HCT116 (cell line): Measurements from ENCODE around the gene TAS2R41. TPM values are rescaled to one million over a fixed set of nuclear protein-coding genes. Genes with fewer than 3 reads are reported as not detected.

Source experiments
- ATAC-seq: fragments of 200-7000 bp; cut with Tn5 transposase; 2 replicates; pipeline ENCODE4 v1.9.1; 2020; ENCODE audit warnings: mild to moderate bottlenecking, moderate library complexity
- BruUV-seq: library from RNA; stranded (reverse); fragments of 400-500 nt; replicated peaks from 2 replicates; lab custom pipeline; 2021; lab: Mats Ljungman, UMichigan
- CTCF ChIA-PET: fragments of 300-600 bp; sonication (Branson Sonifier 250); formaldehyde crosslinking; loops from one replicate; lab custom pipeline; 2021; ENCODE audit warnings: antibody characterized with exemption; lab: Charles Lee
- POLR2A ChIA-PET: fragments of 300-600, 350-600 bp; sonication (Branson Sonifier 250); formaldehyde crosslinking; loops from one replicate; lab custom pipeline; 2021; ENCODE audit warnings: antibody characterized with exemption; lab: Charles Lee
- RAD21 ChIA-PET, 2 experiments: fragments of 300-600 bp; sonication (Branson Sonifier 250); formaldehyde crosslinking; loops; one replicate each; lab custom pipeline; 2023; ENCODE audit warnings: low total read pairs in 2 of 2; ENCODE audit not compliant: uncharacterized antibody in 2 of 2, unreplicated experiment in 2 of 2, low non-redundant PET in 1 of 2; lab: Charles Lee
- DNase-seq: peaks from one replicate; pipeline ENCODE4 v3.0.0-alpha.2; 2010; ENCODE audit warnings: low read depth, low spot score
- H2AFZ ChIP-seq: fragments of 200-600 bp; shearing (Covaris generic), sonication (generic); 2 replicates; pipeline ENCODE4 v1.6.1; 2017; ENCODE audit warnings: low read depth, mixed run types, mixed read lengths, antibody characterized with exemption, low read length; ENCODE audit not compliant: poor library complexity, severe bottlenecking
- H3K27ac ChIP-seq: 2 replicates; pipeline ENCODE4 v1.5.1; 2012; ENCODE audit warnings: low read depth, low read length
- H3K27me3 ChIP-seq: fragments of 200-600 bp; sonication (generic); 2 replicates; pipeline ENCODE4 v1.6.1; 2016; ENCODE audit warnings: mixed run types, low read length, mixed read lengths; ENCODE audit not compliant: insufficient read depth
- H3K36me3 ChIP-seq, 2 experiments: fragments of 200-500 bp in 1 of 2; fragments of 200-600 bp in 1 of 2; sonication (Bioruptor generic) in 1 of 2; sonication (generic) in 1 of 2; 2 replicates each; pipeline versions ENCODE4 v1.5.1 to v1.6.1; 2014 to 2016; ENCODE audit warnings: low read length in 2 of 2, inconsistent platforms in 1 of 2, mixed read lengths in 1 of 2, mixed run types in 1 of 2; ENCODE audit not compliant: insufficient read depth in 2 of 2, control insufficient read depth in 1 of 2
- H3K4me1 ChIP-seq, 2 experiments: fragments of 200-600 bp in 1 of 2; sonication (generic) in 1 of 2; 2 replicates each; pipeline versions ENCODE4 v1.5.1 to v1.6.1; 2012 to 2017; ENCODE audit warnings: low read length in 2 of 2, inconsistent platforms in 1 of 2, mild to moderate bottlenecking in 1 of 2, mixed read lengths in 1 of 2, mixed run types in 1 of 2, moderate library complexity in 1 of 2; ENCODE audit not compliant: insufficient read depth in 2 of 2, control insufficient read depth in 1 of 2
- H3K4me2 ChIP-seq: fragments of 200-600 bp; sonication (generic); 2 replicates; pipeline ENCODE4 v1.6.1; 2017; ENCODE audit warnings: mixed run types, low read length, mixed read lengths
- H3K4me3 ChIP-seq, 2 experiments: fragments of 200-600 bp in 1 of 2; sonication (generic) in 1 of 2; replicated peaks in 1 of 2; 2 replicates each; pipeline ENCODE4 v1.5.1; 2011 to 2016; ENCODE audit warnings: low read length in 2 of 2, control low read depth in 1 of 2, low read depth in 1 of 2, mild to moderate bottlenecking in 1 of 2, mixed read lengths in 1 of 2, mixed run types in 1 of 2
- H3K79me2 ChIP-seq: fragments of 200-600 bp; sonication (generic); 2 replicates; pipeline ENCODE4 v1.6.1; 2017; ENCODE audit warnings: mild to moderate bottlenecking, mixed run types, low read length, moderate library complexity, mixed read lengths; ENCODE audit not compliant: insufficient read depth
- H3K9ac ChIP-seq: fragments of 200-600 bp; sonication (generic); 2 replicates; pipeline ENCODE4 v1.6.1; 2016; ENCODE audit warnings: low read length, mixed read lengths
- H3K9me2 ChIP-seq: fragments of 200-600 bp; sonication (generic), shearing (Covaris generic); 2 replicates; pipeline ENCODE4 v1.6.1; 2017; ENCODE audit warnings: mixed run types, mild to moderate bottlenecking, moderate library complexity; ENCODE audit not compliant: insufficient read depth
- H3K9me3 ChIP-seq, 2 experiments: fragments of 200-500 bp in 1 of 2; fragments of 200-600 bp in 1 of 2; sonication (Bioruptor generic) in 1 of 2; sonication (generic) in 1 of 2; 2 replicates each; pipeline ENCODE4 v1.6.1; 2014 to 2017; ENCODE audit warnings: low read length in 2 of 2, mixed read lengths in 2 of 2, inconsistent platforms in 1 of 2, low read depth in 1 of 2, mild to moderate bottlenecking in 1 of 2, mixed run types in 1 of 2, moderate library complexity in 1 of 2; ENCODE audit not compliant: control insufficient read depth in 1 of 2, insufficient read depth in 1 of 2
- H4K20me1 ChIP-seq: fragments of 200-600 bp; sonication (generic), shearing (Covaris generic); 2 replicates; pipeline ENCODE4 v1.6.1; 2017; ENCODE audit warnings: mixed run types, mild to moderate bottlenecking, moderate library complexity; ENCODE audit not compliant: insufficient read depth
- CBX3 ChIP-seq: IDR thresholded peaks from 2 replicates; pipeline ENCODE4 v1.6.1; 2012; ENCODE audit warnings: low read depth
- CEBPB ChIP-seq: IDR thresholded peaks from 2 replicates; pipeline ENCODE4 v1.6.1; 2012; ENCODE audit warnings: low read depth
- CTCF ChIP-seq, 3 experiments: fragments of 200-600 bp in 1 of 3; sonication (generic) in 1 of 3; IDR thresholded peaks in 2 of 3; conservative IDR thresholded peaks in 1 of 3; 2 replicates each; pipeline ENCODE4 v1.5.1; 2012 to 2017; ENCODE audit warnings: low read depth in 2 of 3, low read length in 2 of 3, antibody characterized with exemption in 1 of 3, borderline replicate concordance in 1 of 3, control low read depth in 1 of 3, mild to moderate bottlenecking in 1 of 3, mixed read lengths in 1 of 3, mixed run types in 1 of 3, moderate library complexity in 1 of 3; ENCODE audit not compliant: insufficient read depth in 1 of 3
- ELF1 ChIP-seq: IDR thresholded peaks from 2 replicates; pipeline ENCODE4 v1.6.1; 2012; ENCODE audit warnings: low read depth, borderline replicate concordance
- RAD21 ChIP-seq: IDR thresholded peaks from 2 replicates; pipeline ENCODE4 v1.6.1; 2012; ENCODE audit warnings: low read depth, mild to moderate bottlenecking
- ZNF274 ChIP-seq: fragments of 200-500 bp; sonication (Bioruptor generic); IDR thresholded peaks from 2 replicates; pipeline ENCODE4 v1.6.1; 2014; ENCODE audit warnings: mild to moderate bottlenecking, low read depth, low read length, inconsistent platforms
- intact Hi-C: fragments of 100-400 bp; cut with micrococcal nuclease; formaldehyde crosslinking; loops from 2 replicates; pipeline ENCODE4 v1.10.0; 2022
- total RNA-seq: library from RNA; stranded (reverse); gene quantifications from one replicate; pipeline ENCODE4 v1.2.1, GENCODE V29; 2021; ENCODE audit not compliant: unreplicated experiment
- TF ChIP-seq, protein P1 (sequence below): IDR thresholded peaks from 2 replicates; pipeline ENCODE4 v1.6.1; 2011; ENCODE audit warnings: mild to moderate bottlenecking, low read length, moderate library complexity; ENCODE audit not compliant: insufficient replicate concordance; ENCODE audit errors: extremely low read depth

Gene TAS2R41
- total RNA-seq, 1 experiment from 2014 or later: not detected

- TF ChIP-seq CEBPB: no peak
- TF ChIP-seq ELF1: no peak
- TF ChIP-seq, protein P1, sequence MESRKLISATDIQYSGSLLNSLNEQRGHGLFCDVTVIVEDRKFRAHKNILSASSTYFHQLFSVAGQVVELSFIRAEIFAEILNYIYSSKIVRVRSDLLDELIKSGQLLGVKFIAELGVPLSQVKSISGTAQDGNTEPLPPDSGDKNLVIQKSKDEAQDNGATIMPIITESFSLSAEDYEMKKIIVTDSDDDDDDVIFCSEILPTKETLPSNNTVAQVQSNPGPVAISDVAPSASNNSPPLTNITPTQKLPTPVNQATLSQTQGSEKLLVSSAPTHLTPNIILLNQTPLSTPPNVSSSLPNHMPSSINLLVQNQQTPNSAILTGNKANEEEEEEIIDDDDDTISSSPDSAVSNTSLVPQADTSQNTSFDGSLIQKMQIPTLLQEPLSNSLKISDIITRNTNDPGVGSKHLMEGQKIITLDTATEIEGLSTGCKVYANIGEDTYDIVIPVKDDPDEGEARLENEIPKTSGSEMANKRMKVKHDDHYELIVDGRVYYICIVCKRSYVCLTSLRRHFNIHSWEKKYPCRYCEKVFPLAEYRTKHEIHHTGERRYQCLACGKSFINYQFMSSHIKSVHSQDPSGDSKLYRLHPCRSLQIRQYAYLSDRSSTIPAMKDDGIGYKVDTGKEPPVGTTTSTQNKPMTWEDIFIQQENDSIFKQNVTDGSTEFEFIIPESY: no peak
- TF ChIP-seq, all 23 proteins: peak for 0
Observed at GRCh38 chr7:143487566-143487965, 9.9 kb downstream of the TAS2R41 start (continued).

- H3K9me2 ChIP-seq: no peaks in the 10 kb centered on the region
- TF ChIP-seq RAD21 (peak; percentile 60), CBX3 (0 out of 2 replicates have a peak, but pooled peaks have one; percentile 20), CTCF (IDR thresholded peaks at IDR 0.05 in 2 of 3, conservative IDR thresholded peaks at IDR 0.05 in 1 of 3; ENCODE audit: borderline replicate concordance in 1 of 3, insufficient read depth in 1 of 3, low read depth in 2 of 3, low read length in 2 of 3) (peak; percentile 51 to 70 (median 65); a peak in 5 of 6 replicates), ZNF274 (no peak)
- H3K4me2 ChIP-seq: no peak overlapping the region
- ATAC-seq (peak; percentile 82), DNase-seq (no peak)
- H3K27me3 ChIP-seq: no peaks in the 10 kb centered on the region
- H3K9ac ChIP-seq: no peak overlapping the region
- H3K79me2 ChIP-seq: no peaks in the 10 kb centered on the region
- intact Hi-C loops: loop anchor here (10.0 kb wide), 1 partner anchor 486 kb away; no protein-coding TSS in a partner anchor
- no peaks in the 10 kb centered on the region for H3K36me3 ChIP-seq
- RAD21 ChIA-PET: no interaction called here
- CTCF ChIA-PET: interaction anchor here (1.0 to 2.3 kb wide), 4 partner anchors 9 to 14 kb away, joined by 4 to 9 read pairs (median 4); no protein-coding TSS in a partner anchor
- H4K20me1 ChIP-seq: no peaks in the 10 kb centered on the region
- no peaks in the 10 kb centered on the region for H3K9me3 ChIP-seq
- BruUV-seq: no TSS peak
- no peak overlapping the region for H3K27ac ChIP-seq
- no peak overlapping the region for H3K4me3 ChIP-seq
- POLR2A ChIA-PET: no interaction called here
- H3K4me1 ChIP-seq: peaks cover 5 to 28% of the 10 kb centered on the region in 2 experiments; a peak in 3 of 4 replicates
- no peak overlapping the region for H2AFZ ChIP-seq
Observed at GRCh38 chr7:143490717-143491306, 13.1 kb downstream of the TAS2R41 start.
